Kidney capillary endothelial cell (primary cell): ENCODE results near the gene PCDHA5.

Experiments
- DNase-seq: peaks from one replicate; pipeline ENCODE4 v3.0.0-alpha.2; 2018; ENCODE audit warnings: low spot score

Gene PCDHA5

DNA sequence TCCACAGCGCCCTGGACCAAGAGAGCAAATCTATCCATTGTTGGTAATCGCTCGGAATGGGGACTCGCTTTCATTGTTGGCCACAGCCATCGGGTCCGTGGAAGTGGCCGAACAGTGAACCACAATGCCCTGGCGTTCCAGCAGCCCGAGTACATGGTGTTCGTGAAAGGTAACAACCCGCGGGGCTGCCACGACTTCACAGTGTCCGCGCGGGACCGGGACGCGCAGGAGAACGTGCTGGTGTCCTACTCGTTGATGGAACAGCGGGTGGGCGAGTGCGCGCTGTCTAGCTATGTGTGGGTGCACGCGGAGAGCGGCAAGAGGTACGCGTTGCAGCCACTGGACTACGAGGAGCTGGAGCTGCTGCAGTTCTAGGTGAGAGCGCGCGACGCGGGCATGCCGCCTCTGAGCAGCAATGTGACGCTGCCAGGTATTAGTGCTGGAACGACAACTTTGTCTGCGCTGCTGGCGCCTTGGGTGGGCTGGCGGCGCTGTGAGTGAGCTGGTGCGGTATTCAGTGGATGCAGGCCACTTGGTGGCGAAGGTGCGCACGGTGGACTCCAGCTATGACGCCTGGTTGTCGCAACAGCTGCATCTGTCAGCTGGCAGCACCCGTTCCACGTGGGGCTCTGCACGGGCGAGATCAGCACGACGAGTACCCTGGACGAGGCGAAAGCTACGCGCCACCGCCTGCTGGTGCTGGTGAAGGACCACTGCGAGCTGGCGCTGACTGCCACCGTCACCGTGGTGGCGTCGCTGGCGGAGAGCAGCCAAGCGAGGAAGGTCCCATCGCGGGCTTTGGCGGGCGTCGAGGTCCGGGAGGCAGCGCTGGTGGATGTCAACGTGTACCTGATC, 41.3 kb downstream of the PCDHA5 start:
- DNase-seq: no peak

DNA sequence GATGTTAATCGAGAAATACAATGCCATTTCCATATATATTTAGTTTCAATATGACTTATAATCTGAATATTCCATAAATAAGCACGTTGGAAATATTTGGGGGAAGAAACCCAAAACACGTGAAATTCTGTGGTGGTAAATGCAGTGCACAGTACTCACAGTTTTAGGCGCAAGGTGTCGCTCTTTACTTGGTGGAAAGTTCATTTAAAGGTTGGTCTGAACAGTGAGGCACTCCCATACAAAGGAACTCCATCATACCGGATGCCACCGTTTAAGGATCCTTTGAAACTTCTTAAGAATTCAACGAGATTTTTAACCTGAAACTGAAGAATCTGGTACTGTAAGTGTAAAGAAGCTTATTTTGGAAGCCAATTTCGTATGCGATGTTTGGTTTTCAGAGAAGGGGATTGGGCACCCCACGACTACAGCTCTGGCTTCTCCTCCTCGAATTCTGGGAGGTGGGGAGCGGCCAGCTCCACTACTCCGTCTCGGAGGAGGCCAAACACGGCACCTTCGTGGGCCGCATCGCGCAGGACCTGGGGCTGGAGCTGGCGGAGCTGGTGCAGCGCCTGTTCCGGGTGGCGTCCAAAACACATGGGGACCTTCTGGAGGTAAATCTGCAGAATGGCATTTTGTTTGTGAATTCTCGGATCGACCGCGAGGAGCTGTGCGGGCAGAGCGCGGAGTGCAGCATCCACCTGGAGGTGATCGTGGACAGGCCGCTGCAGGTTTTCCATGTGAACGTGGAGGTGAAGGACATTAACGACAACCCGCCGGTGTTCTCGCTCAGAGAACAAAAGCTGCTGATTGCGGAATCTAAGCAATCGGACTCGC, 47.5 kb downstream of the PCDHA5 start, which contains the start of gene PCDHA11:
TSS of gene PCDHA11 (plus strand) at position 237 of the 834 bp plus-strand sequence. CDS start at position 384, 147 bp downstream.
- no peak for DNase-seq

DNA sequence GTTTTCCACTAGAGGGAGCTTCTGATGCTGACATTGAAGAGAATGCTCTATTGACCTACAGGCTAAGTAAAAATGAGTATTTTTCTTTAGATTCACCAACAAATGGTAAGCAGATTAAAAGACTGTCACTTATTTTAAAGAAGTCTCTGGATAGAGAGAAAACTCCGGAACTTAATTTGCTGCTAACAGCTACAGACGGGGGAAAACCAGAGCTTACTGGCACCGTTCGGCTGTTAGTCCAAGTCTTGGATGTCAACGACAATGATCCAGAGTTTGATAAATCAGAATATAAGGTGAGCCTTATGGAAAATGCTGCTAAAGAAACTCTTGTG, 48.1 kb downstream of the PCDHA5 start:
- no peak for DNase-seq

DNA sequence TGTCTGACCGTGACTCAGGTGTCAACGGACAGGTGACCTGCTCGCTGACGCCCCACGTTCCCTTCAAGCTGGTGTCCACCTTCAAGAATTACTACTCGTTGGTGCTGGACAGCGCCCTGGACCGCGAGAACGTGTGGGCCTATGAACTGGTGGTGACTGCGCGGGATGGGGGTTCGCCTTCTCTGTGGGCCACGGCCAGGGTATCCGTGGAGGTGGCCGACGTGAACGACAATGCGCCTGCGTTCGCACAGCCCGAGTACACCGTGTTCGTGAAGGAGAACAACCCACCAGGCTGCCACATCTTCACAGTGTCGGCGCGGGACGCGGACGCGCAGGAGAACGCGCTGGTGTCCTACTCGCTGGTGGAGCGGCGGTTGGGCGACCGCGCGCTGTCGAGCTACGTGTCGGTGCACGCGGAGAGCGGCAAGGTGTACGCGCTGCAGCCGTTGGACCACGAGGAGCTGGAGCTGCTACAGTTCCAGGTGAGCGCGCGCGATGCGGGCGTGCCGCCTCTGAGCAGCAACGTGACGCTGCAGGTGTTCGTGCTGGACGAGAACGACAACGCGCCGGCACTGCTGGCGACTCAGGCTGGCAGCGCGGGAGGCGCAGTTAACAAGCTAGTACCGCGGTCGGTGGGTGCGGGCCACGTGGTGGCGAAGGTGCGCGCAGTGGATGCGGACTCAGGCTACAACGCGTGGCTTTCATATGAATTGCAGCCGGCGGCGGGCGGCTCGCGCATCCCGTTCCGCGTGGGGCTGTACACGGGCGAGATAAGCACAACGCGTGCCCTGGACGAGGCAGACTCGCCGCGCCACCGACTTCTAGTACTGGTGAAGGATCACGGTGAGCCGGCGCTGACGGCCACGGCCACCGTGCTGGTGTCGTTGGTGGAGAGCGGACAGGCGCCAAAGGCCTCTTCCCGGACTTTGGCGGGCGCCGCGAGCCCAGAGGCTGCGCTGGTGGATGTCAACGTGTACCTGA, 49.1 kb downstream of the PCDHA5 start:
- DNase-seq: no peak
